Measurements from ENCODE around the gene TMEM135.
"Not testable (repeated sequence)": the region's sequence is repeated elsewhere in the genome, so short reads cannot be mapped to it uniquely, and the experiment has no call there.

Gene TMEM135

DNA sequence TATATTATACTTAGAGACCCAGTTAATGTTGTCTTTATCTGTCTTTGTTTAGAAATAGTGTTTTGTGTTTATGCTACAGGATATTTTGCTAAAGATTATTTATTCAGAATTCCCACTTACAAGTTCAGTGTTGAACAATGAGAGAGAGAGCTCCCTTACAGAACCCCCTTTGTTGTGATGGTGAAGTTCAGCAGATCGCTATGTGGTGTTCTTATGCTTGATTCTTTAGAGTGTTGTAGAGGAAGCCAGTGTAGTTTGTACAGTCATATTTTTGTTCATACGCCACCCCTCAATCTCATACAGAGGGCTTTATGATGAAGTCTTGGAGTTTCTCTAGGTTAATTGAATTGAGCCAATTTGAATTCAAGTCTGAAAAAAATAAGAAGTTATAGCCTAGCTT is 150.2 kb downstream of the TMEM135 start:
- Histone ChIP-seq H3K9ac (no peak overlapping the region), H3K4me3 (IDR thresholded peaks at IDR 0.05; ENCODE audit: insufficient read depth, low read depth, low read length) (no peak overlapping the region), H3K27ac (no peak overlapping the region), H3K4me2 (no peak overlapping the region), H4K20me1 (ENCODE audit: insufficient read depth) (no peaks in the 10 kb centered on the region), H3K27me3 (ENCODE audit: insufficient read depth, low read depth) (no peaks in the 10 kb centered on the region), H3K4me1 (ENCODE audit: low read depth, poor library complexity, severe bottlenecking) (no peaks in the 10 kb centered on the region), H3K36me3 (ENCODE audit: insufficient read depth) (no peaks in the 10 kb centered on the region), H3K79me2 (ENCODE audit: insufficient read depth, low read depth) (no peaks in the 10 kb centered on the region), H2AFZ (ENCODE audit: low read depth) (no peak overlapping the region)
- TF ChIP-seq, protein P1, sequence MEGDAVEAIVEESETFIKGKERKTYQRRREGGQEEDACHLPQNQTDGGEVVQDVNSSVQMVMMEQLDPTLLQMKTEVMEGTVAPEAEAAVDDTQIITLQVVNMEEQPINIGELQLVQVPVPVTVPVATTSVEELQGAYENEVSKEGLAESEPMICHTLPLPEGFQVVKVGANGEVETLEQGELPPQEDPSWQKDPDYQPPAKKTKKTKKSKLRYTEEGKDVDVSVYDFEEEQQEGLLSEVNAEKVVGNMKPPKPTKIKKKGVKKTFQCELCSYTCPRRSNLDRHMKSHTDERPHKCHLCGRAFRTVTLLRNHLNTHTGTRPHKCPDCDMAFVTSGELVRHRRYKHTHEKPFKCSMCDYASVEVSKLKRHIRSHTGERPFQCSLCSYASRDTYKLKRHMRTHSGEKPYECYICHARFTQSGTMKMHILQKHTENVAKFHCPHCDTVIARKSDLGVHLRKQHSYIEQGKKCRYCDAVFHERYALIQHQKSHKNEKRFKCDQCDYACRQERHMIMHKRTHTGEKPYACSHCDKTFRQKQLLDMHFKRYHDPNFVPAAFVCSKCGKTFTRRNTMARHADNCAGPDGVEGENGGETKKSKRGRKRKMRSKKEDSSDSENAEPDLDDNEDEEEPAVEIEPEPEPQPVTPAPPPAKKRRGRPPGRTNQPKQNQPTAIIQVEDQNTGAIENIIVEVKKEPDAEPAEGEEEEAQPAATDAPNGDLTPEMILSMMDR (conservative IDR thresholded peaks at IDR 0.05; ENCODE audit: low read depth, low read length), result no peak

DNA sequence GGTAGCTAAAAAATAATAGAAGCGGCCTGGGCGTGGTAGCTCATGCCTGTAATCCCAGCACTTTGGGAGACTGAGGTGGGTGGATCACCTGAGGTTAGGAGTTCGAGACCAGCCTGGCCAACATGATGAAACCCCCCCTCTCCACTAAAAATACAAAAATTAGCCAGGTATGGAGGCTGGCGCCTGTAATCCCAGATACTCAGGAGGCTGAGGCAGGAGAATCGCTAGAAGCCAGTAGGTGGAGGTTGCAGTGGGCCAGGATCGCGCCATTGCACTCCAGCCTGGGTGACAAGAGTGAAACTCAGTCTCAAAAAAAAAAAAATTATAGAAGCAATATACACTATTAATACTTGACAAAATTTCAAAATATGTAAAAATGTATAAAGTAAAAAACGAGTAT is 150.7 kb downstream of the TMEM135 start:
- H4K20me1 ChIP-seq (ENCODE audit: insufficient read depth); H2AFZ ChIP-seq (ENCODE audit: low read depth); H3K27ac ChIP-seq; H3K4me3 ChIP-seq (IDR thresholded peaks at IDR 0.05; ENCODE audit: insufficient read depth, low read depth, low read length); H3K4me2 ChIP-seq; H3K4me1 ChIP-seq (ENCODE audit: low read depth, poor library complexity, severe bottlenecking); H3K9ac ChIP-seq; H3K27me3 ChIP-seq (ENCODE audit: insufficient read depth, low read depth); H3K36me3 ChIP-seq (ENCODE audit: insufficient read depth); H3K79me2 ChIP-seq (ENCODE audit: insufficient read depth, low read depth): not testable (repeated sequence)

- H4K20me1 ChIP-seq (ENCODE audit: insufficient read depth); H3K27ac ChIP-seq; H3K36me3 ChIP-seq (ENCODE audit: insufficient read depth); H3K9ac ChIP-seq; H3K4me2 ChIP-seq; H2AFZ ChIP-seq (ENCODE audit: low read depth); H3K27me3 ChIP-seq (ENCODE audit: insufficient read depth, low read depth); H3K79me2 ChIP-seq (ENCODE audit: insufficient read depth, low read depth); H3K4me1 ChIP-seq (ENCODE audit: low read depth, poor library complexity, severe bottlenecking); H3K4me3 ChIP-seq (IDR thresholded peaks at IDR 0.05; ENCODE audit: insufficient read depth, low read depth, low read length): not testable (repeated sequence)
These were observed 151.2 kb downstream of the TMEM135 start for GRCh38 chr11:87188921-87189320.

- H3K79me2 ChIP-seq (ENCODE audit: insufficient read depth, low read depth), result no peaks in the 10 kb centered on the region
- H3K27me3 ChIP-seq (ENCODE audit: insufficient read depth, low read depth), result no peaks in the 10 kb centered on the region
- H3K4me2 ChIP-seq, result no peak overlapping the region
- TF ChIP-seq, protein P1 (conservative IDR thresholded peaks at IDR 0.05; ENCODE audit: low read depth, low read length), result no peak
- H3K4me3 ChIP-seq (IDR thresholded peaks at IDR 0.05; ENCODE audit: insufficient read depth, low read depth, low read length), result no peak overlapping the region
- no peak overlapping the region for H3K9ac ChIP-seq
- H2AFZ ChIP-seq (ENCODE audit: low read depth), result no peak overlapping the region
- H3K4me1 ChIP-seq (ENCODE audit: low read depth, poor library complexity, severe bottlenecking), result no peaks in the 10 kb centered on the region
- H3K27ac ChIP-seq, result no peak overlapping the region
- no peaks in the 10 kb centered on the region for H3K36me3 ChIP-seq (ENCODE audit: insufficient read depth)
- no peaks in the 10 kb centered on the region for H4K20me1 ChIP-seq (ENCODE audit: insufficient read depth)
These were observed 152.3 kb downstream of the TMEM135 start for GRCh38 chr11:87190071-87190470.

- H3K4me2 ChIP-seq, result no peak overlapping the region
- no peaks in the 10 kb centered on the region for H3K79me2 ChIP-seq (ENCODE audit: insufficient read depth, low read depth)
- no peaks in the 10 kb centered on the region for H4K20me1 ChIP-seq (ENCODE audit: insufficient read depth)
- no peaks in the 10 kb centered on the region for H3K27me3 ChIP-seq (ENCODE audit: insufficient read depth, low read depth)
- H3K9ac ChIP-seq, result no peak overlapping the region
- TF ChIP-seq, protein P1 (conservative IDR thresholded peaks at IDR 0.05; ENCODE audit: low read depth, low read length), result no peak
- no peak overlapping the region for H2AFZ ChIP-seq (ENCODE audit: low read depth)
- no peak overlapping the region for H3K4me3 ChIP-seq (IDR thresholded peaks at IDR 0.05; ENCODE audit: insufficient read depth, low read depth, low read length)
- no peak overlapping the region for H3K27ac ChIP-seq
- H3K4me1 ChIP-seq (ENCODE audit: low read depth, poor library complexity, severe bottlenecking), result no peaks in the 10 kb centered on the region
- H3K36me3 ChIP-seq (ENCODE audit: insufficient read depth), result no peaks in the 10 kb centered on the region
These were observed 156.2 kb downstream of the TMEM135 start for GRCh38 chr11:87193756-87194470.

All from KMS-11 (cell line).